ENCODE data around the gene IL4R. TPM values are rescaled to one million over a fixed set of nuclear protein-coding genes. Genes with fewer than 3 reads are reported as not detected.

IL4R gene
- total RNA-seq, 1 donor from 2014 or later = 202 TPM

DNA sequence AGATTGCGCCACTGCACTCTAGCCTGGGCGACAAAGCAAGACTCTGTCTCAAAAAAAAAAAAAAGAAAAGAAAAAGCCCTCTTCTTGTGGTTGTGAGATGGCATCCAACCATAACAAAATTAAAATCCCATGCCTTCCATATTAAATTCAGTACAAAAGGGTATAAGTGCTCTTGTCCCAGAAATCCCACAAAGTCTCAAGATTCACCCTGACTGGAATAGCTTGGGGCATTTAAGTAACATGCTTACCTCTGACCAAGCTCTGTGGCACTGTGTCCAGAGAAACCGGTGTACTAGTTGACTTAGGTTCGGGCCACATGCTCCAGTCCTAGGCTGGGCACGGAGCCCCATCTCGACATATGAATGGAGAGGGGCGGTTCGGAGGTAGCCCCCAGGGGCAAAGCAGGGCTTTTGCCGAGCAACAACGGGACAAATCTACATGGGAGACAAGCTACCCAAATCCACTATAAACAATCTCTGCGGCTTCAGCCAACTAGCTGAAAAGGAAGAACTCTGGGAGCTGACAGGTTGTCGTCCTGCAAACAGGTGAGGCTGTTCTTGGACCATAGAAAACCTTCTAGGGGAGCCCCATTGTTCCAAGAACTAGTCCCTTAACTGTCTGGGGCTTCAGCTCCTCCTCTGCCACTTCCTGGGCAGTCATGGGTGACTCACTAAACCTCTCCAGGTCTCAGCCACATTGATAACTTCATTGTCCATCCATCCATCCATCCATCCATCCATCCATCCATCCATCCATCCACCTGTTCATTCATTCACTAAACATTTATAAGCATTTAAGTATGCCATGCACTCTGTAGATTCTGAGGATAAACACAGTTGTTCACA, 10.3 kb upstream of the IL4R start:
- no peak for ATAC-seq (ENCODE audit: low read depth)
- DNase-seq = no peak
- TF ChIP-seq, protein P1, sequence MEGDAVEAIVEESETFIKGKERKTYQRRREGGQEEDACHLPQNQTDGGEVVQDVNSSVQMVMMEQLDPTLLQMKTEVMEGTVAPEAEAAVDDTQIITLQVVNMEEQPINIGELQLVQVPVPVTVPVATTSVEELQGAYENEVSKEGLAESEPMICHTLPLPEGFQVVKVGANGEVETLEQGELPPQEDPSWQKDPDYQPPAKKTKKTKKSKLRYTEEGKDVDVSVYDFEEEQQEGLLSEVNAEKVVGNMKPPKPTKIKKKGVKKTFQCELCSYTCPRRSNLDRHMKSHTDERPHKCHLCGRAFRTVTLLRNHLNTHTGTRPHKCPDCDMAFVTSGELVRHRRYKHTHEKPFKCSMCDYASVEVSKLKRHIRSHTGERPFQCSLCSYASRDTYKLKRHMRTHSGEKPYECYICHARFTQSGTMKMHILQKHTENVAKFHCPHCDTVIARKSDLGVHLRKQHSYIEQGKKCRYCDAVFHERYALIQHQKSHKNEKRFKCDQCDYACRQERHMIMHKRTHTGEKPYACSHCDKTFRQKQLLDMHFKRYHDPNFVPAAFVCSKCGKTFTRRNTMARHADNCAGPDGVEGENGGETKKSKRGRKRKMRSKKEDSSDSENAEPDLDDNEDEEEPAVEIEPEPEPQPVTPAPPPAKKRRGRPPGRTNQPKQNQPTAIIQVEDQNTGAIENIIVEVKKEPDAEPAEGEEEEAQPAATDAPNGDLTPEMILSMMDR (IDR thresholded peaks at IDR 0.05) = no peak
- POLR2A ChIA-PET = interaction anchor here (0.7 to 1.5 kb wide), 10 partner anchors 9 to 147 kb away, joined by 3 to 13 read pairs (median 3); no protein-coding TSS in a partner anchor
- Mint-ChIP-seq H3K4me1 (peaks cover 66% of the 10 kb centered on the region), H3K27me3 (no peaks in the 10 kb centered on the region), H3K36me3 (ENCODE audit: low read depth) (no peaks in the 10 kb centered on the region), H3K27ac (peak overlapping the region; percentile 46), H3K4me3 (no peak overlapping the region), H3K9me3 (peaks cover 6% of the 10 kb centered on the region)
- CTCF ChIA-PET = interaction anchor here (1.1 kb wide), 1 partner anchor 74 kb away, joined by 3 read pairs; no protein-coding TSS in a partner anchor
- intact Hi-C loops (cut with micrococcal nuclease) = no loop called here

DNA sequence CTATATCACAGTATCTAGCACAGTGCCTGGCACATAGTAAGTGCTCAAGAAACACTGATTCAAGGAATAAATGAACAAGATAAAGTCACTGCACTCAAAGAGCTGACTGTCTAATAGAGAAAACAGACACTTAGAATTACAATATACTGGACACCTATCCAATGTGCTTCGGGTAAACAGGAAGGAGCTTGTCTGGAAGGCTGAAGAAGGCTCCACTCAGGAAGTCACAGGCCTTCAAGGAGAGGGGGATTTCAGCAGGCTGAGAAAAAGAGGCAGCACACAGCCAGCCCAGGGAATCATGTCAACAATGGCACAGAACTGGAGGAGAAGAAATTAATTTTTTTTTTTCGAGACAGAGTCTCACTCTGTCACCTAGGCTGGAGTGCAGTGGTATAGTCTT, 9.7 kb upstream of the IL4R start:
- no peaks in the 10 kb centered on the region for H3K36me3 Mint-ChIP-seq (ENCODE audit: low read depth)
- intact Hi-C loops (cut with micrococcal nuclease) = no loop called here
- peak overlapping the region; percentile 26 for H3K27ac Mint-ChIP-seq
- peaks cover 6% of the 10 kb centered on the region for H3K9me3 Mint-ChIP-seq
- POLR2A ChIA-PET = interaction anchor here (1.0 to 1.5 kb wide), 5 partner anchors 12 to 147 kb away, joined by 3 to 13 read pairs (median 3); no protein-coding TSS in a partner anchor
- H3K4me3 Mint-ChIP-seq = no peak overlapping the region
- peaks cover 60% of the 10 kb centered on the region for H3K4me1 Mint-ChIP-seq
- ATAC-seq (ENCODE audit: low read depth) (no peak), DNase-seq (no peak)
- CTCF ChIA-PET = interaction anchor here (1.1 kb wide), 1 partner anchor 74 kb away, joined by 3 read pairs; no protein-coding TSS in a partner anchor
- TF ChIP-seq, protein P1 (IDR thresholded peaks at IDR 0.05) = no peak
- H3K27me3 Mint-ChIP-seq = no peaks in the 10 kb centered on the region

- no peak for ATAC-seq (ENCODE audit: low read depth)
- no peak overlapping the region for H3K4me3 Mint-ChIP-seq
- peak overlapping the region; percentile 20 for H3K27ac Mint-ChIP-seq
- H3K36me3 Mint-ChIP-seq (ENCODE audit: low read depth) = no peaks in the 10 kb centered on the region
- H3K4me1 Mint-ChIP-seq = peaks cover 59% of the 10 kb centered on the region
- intact Hi-C loops (cut with micrococcal nuclease) = no loop called here
- POLR2A ChIA-PET = interaction anchor here (1.0 to 1.3 kb wide), 2 partner anchors 13 to 68 kb away, joined by 3 to 4 read pairs; no protein-coding TSS in a partner anchor
- H3K9me3 Mint-ChIP-seq = peaks cover 6% of the 10 kb centered on the region
- TF ChIP-seq, protein P1 (IDR thresholded peaks at IDR 0.05) = no peak
- H3K27me3 Mint-ChIP-seq = no peaks in the 10 kb centered on the region
- CTCF ChIA-PET = no interaction called here
- no peak for DNase-seq
Measured at GRCh38 chr16:27304881-27305745, 8.7 kb upstream of the IL4R start.

- POLR2A ChIA-PET = interaction anchor here (1.3 kb wide), 1 partner anchor 69 kb away, joined by 4 read pairs; no protein-coding TSS in a partner anchor
- TF ChIP-seq, protein P1 (IDR thresholded peaks at IDR 0.05) = no peak
- H3K27me3 Mint-ChIP-seq = no peaks in the 10 kb centered on the region
- H3K4me1 Mint-ChIP-seq = peaks cover 60% of the 10 kb centered on the region
- intact Hi-C loops (cut with micrococcal nuclease) = no loop called here
- peak overlapping the region; percentile 3 for H3K27ac Mint-ChIP-seq
- H3K9me3 Mint-ChIP-seq = peaks cover 6% of the 10 kb centered on the region
- no peak overlapping the region for H3K4me3 Mint-ChIP-seq
- no peak for DNase-seq
- no peaks in the 10 kb centered on the region for H3K36me3 Mint-ChIP-seq (ENCODE audit: low read depth)
- CTCF ChIA-PET = no interaction called here
- no peak for ATAC-seq (ENCODE audit: low read depth)
Measured at GRCh38 chr16:27305839-27306442, 7.8 kb upstream of the IL4R start.

Data from activated B cell treated with CpG ODN at 0.5 μM for 24 hours (primary cell).